MM.1S (cell line): Measurements from ENCODE around the gene MACROD2.

Experiments
- DNase-seq: peaks from one replicate; pipeline ENCODE4 v3.0.0-alpha.2; 2015
- H2AFZ ChIP-seq: fragments of 300-600 bp; sonication (generic); 2 replicates; pipeline ENCODE4 v1.6.0; 2016; ENCODE audit warnings: antibody characterized with exemption, low read length
- H3F3A ChIP-seq: fragments of 300-600 bp; sonication (generic); 2 replicates; pipeline ENCODE4 v1.6.1; 2016; ENCODE audit warnings: mild to moderate bottlenecking, antibody characterized with exemption, low read length, moderate library complexity, mixed read lengths; ENCODE audit not compliant: insufficient read depth
- H3K27ac ChIP-seq: fragments of 300-600 bp; sonication (generic); 2 replicates; pipeline ENCODE4 v1.5.1; 2016; ENCODE audit warnings: mild to moderate bottlenecking, low read length
- H3K27me3 ChIP-seq: fragments of 300-600 bp; sonication (generic); replicated peaks from 2 replicates; pipeline ENCODE4 v1.6.0; 2016; ENCODE audit warnings: low read length; ENCODE audit not compliant: insufficient read depth
- H3K36me3 ChIP-seq: fragments of 300-600 bp; sonication (generic); replicated peaks from 2 replicates; pipeline ENCODE4 v1.6.1; 2016; ENCODE audit warnings: mild to moderate bottlenecking, low read length, mixed read lengths; ENCODE audit not compliant: insufficient read depth
- H3K4me1 ChIP-seq: fragments of 300-600 bp; sonication (generic); 2 replicates; pipeline ENCODE4 v1.6.1; 2016; ENCODE audit warnings: low read length, mixed read lengths
- H3K4me2 ChIP-seq: fragments of 300-600 bp; sonication (generic); 2 replicates; pipeline ENCODE4 v1.6.0; 2016; ENCODE audit warnings: low read depth, low read length
- H3K4me3 ChIP-seq: fragments of 300-600 bp; sonication (generic); 2 replicates; pipeline ENCODE4 v1.5.1; 2016; ENCODE audit warnings: low read length, mixed read lengths
- H3K79me2 ChIP-seq: fragments of 300-600 bp; sonication (generic); 2 replicates; pipeline ENCODE4 v1.6.1; 2016; ENCODE audit warnings: mixed run types, low read length, mixed read lengths
- H3K9ac ChIP-seq: fragments of 300-600 bp; sonication (generic); 2 replicates; pipeline ENCODE4 v1.6.1; 2016; ENCODE audit warnings: low read length, mixed read lengths
- H3K9me2 ChIP-seq: fragments of 300-600 bp; sonication (generic); replicated peaks from 2 replicates; pipeline ENCODE4 v1.6.1; 2016; ENCODE audit warnings: mild to moderate bottlenecking, low read length, mixed read lengths; ENCODE audit not compliant: insufficient read depth
- H3K9me3 ChIP-seq: fragments of 300-600 bp; sonication (generic); replicated peaks from 2 replicates; pipeline ENCODE4 v1.6.1; 2016; ENCODE audit warnings: mild to moderate bottlenecking, low read length, mixed read lengths; ENCODE audit not compliant: insufficient read depth
- H4K20me1 ChIP-seq: fragments of 300-600 bp; sonication (generic); 2 replicates; pipeline ENCODE4 v1.6.1; 2016; ENCODE audit warnings: mild to moderate bottlenecking, low read length, moderate library complexity, mixed read lengths; ENCODE audit not compliant: insufficient read depth
- EZH2 ChIP-seq: fragments of 300-600 bp; sonication (generic); optimal IDR thresholded peaks from 2 replicates; pipeline ENCODE3; 2017; ENCODE audit warnings: low read depth, mild to moderate bottlenecking, antibody characterized with exemption, low read length, mixed read lengths
- EZH2phosphoT487 ChIP-seq: fragments of 300-600 bp; sonication (generic); IDR thresholded peaks from 2 replicates; pipeline ENCODE4 v1.6.1; 2018; ENCODE audit warnings: antibody characterized with exemption, low read length
- TF ChIP-seq, protein P1 (sequence below): fragments of 300-600 bp; sonication (generic); IDR thresholded peaks from 2 replicates; pipeline ENCODE4 v1.5.1; 2016; ENCODE audit warnings: antibody characterized with exemption, low read length, mixed read lengths

MACROD2 gene

GRCh38 chr20:15811951-15812350, 1816.6 kb downstream of the MACROD2 start:
- no peaks in the 10 kb centered on the region for H3K9me3 ChIP-seq
- no peak overlapping the region for H3K4me2 ChIP-seq
- H3K4me3 ChIP-seq, result no peak overlapping the region
- H3K4me1 ChIP-seq, result no peaks in the 10 kb centered on the region
- no peaks in the 10 kb centered on the region for H4K20me1 ChIP-seq
- no peaks in the 10 kb centered on the region for H3K36me3 ChIP-seq
- TF ChIP-seq EZH2phosphoT487 (no peak), EZH2 (no peak)
- TF ChIP-seq, protein P1, sequence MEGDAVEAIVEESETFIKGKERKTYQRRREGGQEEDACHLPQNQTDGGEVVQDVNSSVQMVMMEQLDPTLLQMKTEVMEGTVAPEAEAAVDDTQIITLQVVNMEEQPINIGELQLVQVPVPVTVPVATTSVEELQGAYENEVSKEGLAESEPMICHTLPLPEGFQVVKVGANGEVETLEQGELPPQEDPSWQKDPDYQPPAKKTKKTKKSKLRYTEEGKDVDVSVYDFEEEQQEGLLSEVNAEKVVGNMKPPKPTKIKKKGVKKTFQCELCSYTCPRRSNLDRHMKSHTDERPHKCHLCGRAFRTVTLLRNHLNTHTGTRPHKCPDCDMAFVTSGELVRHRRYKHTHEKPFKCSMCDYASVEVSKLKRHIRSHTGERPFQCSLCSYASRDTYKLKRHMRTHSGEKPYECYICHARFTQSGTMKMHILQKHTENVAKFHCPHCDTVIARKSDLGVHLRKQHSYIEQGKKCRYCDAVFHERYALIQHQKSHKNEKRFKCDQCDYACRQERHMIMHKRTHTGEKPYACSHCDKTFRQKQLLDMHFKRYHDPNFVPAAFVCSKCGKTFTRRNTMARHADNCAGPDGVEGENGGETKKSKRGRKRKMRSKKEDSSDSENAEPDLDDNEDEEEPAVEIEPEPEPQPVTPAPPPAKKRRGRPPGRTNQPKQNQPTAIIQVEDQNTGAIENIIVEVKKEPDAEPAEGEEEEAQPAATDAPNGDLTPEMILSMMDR, result no peak
- no peak overlapping the region for H2AFZ ChIP-seq
- H3K9ac ChIP-seq, result no peak overlapping the region
- H3K27me3 ChIP-seq, result no peaks in the 10 kb centered on the region
- H3K9me2 ChIP-seq, result no peaks in the 10 kb centered on the region
- DNase-seq, result no peak
- H3K27ac ChIP-seq, result no peak overlapping the region
- no peaks in the 10 kb centered on the region for H3K79me2 ChIP-seq
- H3F3A ChIP-seq, result no peaks in the 10 kb centered on the region

DNA sequence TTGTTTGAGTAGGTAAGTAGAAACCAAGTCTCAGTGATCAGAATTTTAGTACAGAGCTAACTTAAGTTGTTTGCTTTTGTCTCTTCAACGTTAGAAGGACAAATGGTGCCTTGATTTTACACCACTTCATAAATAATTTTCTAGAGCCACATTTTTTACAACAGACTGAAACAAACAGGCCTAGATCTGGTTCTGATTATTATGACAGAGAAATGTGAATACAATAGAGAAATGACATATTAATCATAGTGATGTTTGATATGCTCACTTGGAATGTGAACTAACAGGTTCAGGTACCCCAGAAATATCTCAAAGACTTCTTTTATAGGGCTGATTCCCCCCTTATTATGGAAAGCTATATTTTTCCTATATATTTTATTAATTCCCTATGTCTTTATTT, 1817.4 kb downstream of the MACROD2 start:
- Histone ChIP-seq H3K27ac (no peak overlapping the region), H3K9me3 (no peaks in the 10 kb centered on the region), H2AFZ (no peak overlapping the region), H3K4me1 (no peaks in the 10 kb centered on the region), H3F3A (no peaks in the 10 kb centered on the region), H4K20me1 (no peaks in the 10 kb centered on the region), H3K79me2 (no peaks in the 10 kb centered on the region), H3K9me2 (no peaks in the 10 kb centered on the region), H3K36me3 (no peaks in the 10 kb centered on the region), H3K27me3 (no peaks in the 10 kb centered on the region), H3K9ac (no peak overlapping the region), H3K4me3 (no peak overlapping the region), H3K4me2 (no peak overlapping the region)
- DNase-seq, result no peak
- TF ChIP-seq, protein P1, result no peak
- TF ChIP-seq EZH2phosphoT487 (no peak), EZH2 (no peak)

- H3K4me3 ChIP-seq, result no peak overlapping the region
- no peak overlapping the region for H3K27ac ChIP-seq
- H3K79me2 ChIP-seq, result no peaks in the 10 kb centered on the region
- H3K4me1 ChIP-seq, result no peaks in the 10 kb centered on the region
- H3K36me3 ChIP-seq, result no peaks in the 10 kb centered on the region
- H3F3A ChIP-seq, result no peaks in the 10 kb centered on the region
- H3K9me3 ChIP-seq, result no peaks in the 10 kb centered on the region
- no peaks in the 10 kb centered on the region for H3K27me3 ChIP-seq
- H2AFZ ChIP-seq, result no peak overlapping the region
- no peak overlapping the region for H3K4me2 ChIP-seq
- no peak for DNase-seq
- no peak overlapping the region for H3K9ac ChIP-seq
- TF ChIP-seq EZH2phosphoT487, result no peak
- TF ChIP-seq, protein P1, result no peak
- TF ChIP-seq EZH2, result no peak
- H3K9me2 ChIP-seq, result no peaks in the 10 kb centered on the region
- H4K20me1 ChIP-seq, result no peaks in the 10 kb centered on the region
These were observed 1819.0 kb downstream of the MACROD2 start for GRCh38 chr20:15814360-15814759.
